Activated naive CD8-positive, alpha-beta T cell treated with anti-CD3 and anti-CD28 coated beads, Interleukin-2, amount 10 ng/mL, durations not matched to agents 7 days and 5 days (primary cell): ENCODE data around the gene CLCNKA. TPM values are rescaled to one million over a fixed set of nuclear protein-coding genes. Genes with fewer than 3 reads are reported as not detected.

Experiments used
- ATAC-seq: fragments of 150-1000 bp; cut with Tn5 transposase; one replicate; pipeline ENCODE4 v1.10.0; 2021; ENCODE audit warnings: low read depth, moderate library complexity
- POLR2A ChIA-PET: fragments of 350-600 bp; sonication (Branson Sonifier 250); formaldehyde crosslinking; loops from one replicate; lab custom pipeline; 2021; ENCODE audit warnings: antibody characterized with exemption; lab: Charles Lee
- DNase-seq: peaks from one replicate; pipeline ENCODE4 v3.0.0; 2021
- H3K27ac Mint-ChIP-seq: one replicate; pipeline ENCODE4 v1.8.0; 2022; ENCODE audit warnings: mild to moderate bottlenecking, mixed read lengths
- H3K27me3 Mint-ChIP-seq: one replicate; pipeline ENCODE4 v1.8.0; 2022; ENCODE audit warnings: mild to moderate bottlenecking, moderate library complexity, mixed read lengths
- H3K36me3 Mint-ChIP-seq: one replicate; pipeline ENCODE4 v1.8.0; 2021; ENCODE audit warnings: mild to moderate bottlenecking, mixed read lengths
- H3K4me1 Mint-ChIP-seq: one replicate; pipeline ENCODE4 v1.8.0; 2021; ENCODE audit warnings: mixed read lengths
- H3K4me3 Mint-ChIP-seq: one replicate; pipeline ENCODE4 v1.8.0; 2022; ENCODE audit warnings: mild to moderate bottlenecking, moderate library complexity, mixed read lengths
- H3K9me3 Mint-ChIP-seq: one replicate; pipeline ENCODE4 v1.8.0; 2021; ENCODE audit warnings: mixed read lengths
- total RNA-seq, 2 experiments: library from RNA; stranded (reverse); gene quantifications; one replicate each; pipeline ENCODE4 v1.2.3, GENCODE V29; 2021

CLCNKA gene
- total RNA-seq, 2 experiments from 2014 or later, result not detected

GRCh38 chr1:16077406-16078245, 55.8 kb downstream of the CLCNKA start:
- Mint-ChIP-seq H3K27ac (no peak overlapping the region), H3K4me3 (no peak overlapping the region), H3K4me1 (peaks cover 18% of the 10 kb centered on the region), H3K9me3 (no peaks in the 10 kb centered on the region), H3K27me3 (peaks cover 18% of the 10 kb centered on the region), H3K36me3 (no peaks in the 10 kb centered on the region)
- ATAC-seq (no peak), DNase-seq (no peak)
- POLR2A ChIA-PET, result no interaction called here

GRCh38 chr1:16078925-16079656, 57.3 kb downstream of the CLCNKA start:
- peaks cover 9% of the 10 kb centered on the region for H3K27me3 Mint-ChIP-seq
- peak overlapping the region; percentile 93 for H3K27ac Mint-ChIP-seq
- peaks cover 12% of the 10 kb centered on the region for H3K4me1 Mint-ChIP-seq
- no peaks in the 10 kb centered on the region for H3K36me3 Mint-ChIP-seq
- peak overlapping the region; percentile 80 for H3K4me3 Mint-ChIP-seq
- ATAC-seq, result peak; percentile 83
- peak; percentile 85 for DNase-seq
- POLR2A ChIA-PET, result interaction anchor here (0.9 to 1.8 kb wide), 8 partner anchors 9 to 138 kb away, joined by 3 to 11 read pairs (median 6); no protein-coding TSS in a partner anchor
- H3K9me3 Mint-ChIP-seq, result no peaks in the 10 kb centered on the region

GRCh38 chr1:16080422-16081150, 58.8 kb downstream of the CLCNKA start:
- ATAC-seq, result no peak
- DNase-seq, result no peak
- Mint-ChIP-seq H3K4me3 (no peak overlapping the region), H3K4me1 (peaks cover 8% of the 10 kb centered on the region), H3K27me3 (peaks cover 4% of the 10 kb centered on the region), H3K27ac (no peak overlapping the region), H3K9me3 (no peaks in the 10 kb centered on the region), H3K36me3 (no peaks in the 10 kb centered on the region)
- POLR2A ChIA-PET, result interaction anchor here (1.8 kb wide), 1 partner anchor 11 kb away, joined by 11 read pairs; no protein-coding TSS in a partner anchor

- Mint-ChIP-seq H3K4me3 (no peak overlapping the region), H3K27ac (no peak overlapping the region), H3K9me3 (no peaks in the 10 kb centered on the region), H3K36me3 (no peaks in the 10 kb centered on the region), H3K27me3 (no peaks in the 10 kb centered on the region), H3K4me1 (peaks cover 8% of the 10 kb centered on the region)
- POLR2A ChIA-PET, result interaction anchor here (1.4 kb wide), 2 partner anchors 82 to 105 kb away, joined by 5 read pairs; no protein-coding TSS in a partner anchor
- ATAC-seq, result no peak
- DNase-seq, result no peak
These were observed 59.8 kb downstream of the CLCNKA start for GRCh38 chr1:16081636-16082035.

GRCh38 chr1:16082283-16083038, 60.6 kb downstream of the CLCNKA start:
- ATAC-seq (no peak), DNase-seq (peak; percentile 76)
- POLR2A ChIA-PET, result interaction anchor here (1.4 kb wide), 2 partner anchors 81 to 105 kb away, joined by 5 read pairs; no protein-coding TSS in a partner anchor
- Mint-ChIP-seq H3K4me3 (no peak overlapping the region), H3K9me3 (no peaks in the 10 kb centered on the region), H3K36me3 (no peaks in the 10 kb centered on the region), H3K4me1 (peaks cover 8% of the 10 kb centered on the region), H3K27me3 (no peaks in the 10 kb centered on the region), H3K27ac (no peak overlapping the region)

GRCh38 chr1:16083486-16083885, 61.6 kb downstream of the CLCNKA start:
- Mint-ChIP-seq H3K4me1 (peaks cover 6% of the 10 kb centered on the region), H3K4me3 (no peak overlapping the region), H3K36me3 (no peaks in the 10 kb centered on the region), H3K27me3 (no peaks in the 10 kb centered on the region), H3K9me3 (no peaks in the 10 kb centered on the region), H3K27ac (no peak overlapping the region)
- POLR2A ChIA-PET, result no interaction called here
- ATAC-seq (no peak), DNase-seq (no peak)

Other genes with a start within 250 kb of the CLCNKA start
- 1 to 10 TPM; 1.8 to 1.9 TPM for gene UQCRHL, start 214.4 kb upstream of the CLCNKA start, total RNA-seq
- gene SPEN, start 174.3 kb upstream of the CLCNKA start, total RNA-seq, result 10 to 100 TPM; 68.8 to 69.8 TPM
- 10 to 100 TPM; 46.4 to 47.6 TPM for gene ZBTB17, start 45.9 kb upstream of the CLCNKA start, total RNA-seq
- not detected for gene SRARP, start 17.8 kb upstream of the CLCNKA start, total RNA-seq
- not detected for gene HSPB7, start 4.0 kb upstream of the CLCNKA start, total RNA-seq
- gene CLCNKB, start 21.7 kb downstream of the CLCNKA start, total RNA-seq, result not detected
- gene FAM131C, start 51.6 kb downstream of the CLCNKA start, total RNA-seq, result 1 to 10 TPM; 3.3 to 4.1 TPM
- not detected for gene EPHA2, start 134.0 kb downstream of the CLCNKA start, total RNA-seq
- gene ARHGEF19, start 190.6 kb downstream of the CLCNKA start, total RNA-seq, result 10 to 100 TPM in 1 of 2 experiments, 1 to 10 TPM in 1; 7.5 to 10.2 TPM
- 1 to 10 TPM; 6.8 to 7.3 TPM for gene CPLANE2, start 215.1 kb downstream of the CLCNKA start, total RNA-seq